Activated T-cell treated with anti-CD3 and anti-CD28 coated beads, Interleukin-2, amount 50 U/mL, for 1 hour (primary cell): ENCODE results near the gene SPINT2.

ENCODE experiments used
- DNase-seq: peaks from one replicate; pipeline ENCODE4 v3.0.0-alpha.2; 2020

Gene SPINT2

DNA sequence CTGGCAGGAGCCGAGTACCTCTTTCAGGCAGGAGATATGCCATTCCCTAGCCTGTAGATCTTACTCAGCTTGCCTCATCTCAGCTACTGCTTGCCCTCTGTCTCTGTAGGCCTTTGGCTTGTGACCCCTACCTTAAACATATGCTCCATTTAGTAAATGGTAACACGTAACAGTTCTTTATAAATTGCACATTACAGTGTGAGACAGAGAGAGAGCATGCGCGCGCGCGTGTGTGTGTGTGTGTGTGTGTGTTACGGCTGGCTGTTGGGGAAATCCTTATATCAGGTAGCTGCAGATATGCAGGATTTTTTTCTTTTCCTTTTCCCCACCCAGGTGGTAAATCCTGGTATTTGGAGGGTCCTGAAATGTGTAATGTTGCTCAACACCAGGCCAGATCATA is 4.2 kb downstream of the SPINT2 start:
- DNase-seq, result no peak

DNA sequence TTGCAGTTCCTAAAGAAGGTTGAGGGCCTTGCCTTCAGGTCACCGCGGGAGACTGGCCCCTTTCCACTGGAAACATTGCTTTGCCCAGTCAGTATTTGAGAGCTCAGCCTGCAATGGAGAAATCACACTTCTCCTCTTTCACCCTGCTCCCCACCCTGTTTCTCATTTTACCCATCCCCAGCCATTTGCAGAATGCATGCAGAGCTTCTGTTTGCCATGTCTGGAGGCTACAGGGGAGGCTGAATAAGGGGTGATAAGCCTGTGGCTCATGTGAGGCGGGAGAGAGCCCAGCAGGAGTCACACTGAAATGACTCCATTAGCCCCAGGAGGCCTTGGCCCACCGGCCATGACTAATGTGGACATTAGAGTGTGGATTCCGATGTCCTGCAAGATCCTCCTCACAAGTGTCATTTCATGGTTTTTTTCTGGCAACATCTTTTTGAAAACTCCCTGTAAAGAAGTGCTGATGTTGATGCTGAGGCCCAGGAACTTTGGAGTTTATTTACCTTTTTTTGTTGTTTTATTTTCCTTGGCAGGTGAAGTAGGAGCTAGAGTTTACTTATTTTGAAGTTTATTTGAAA is 6.3 kb downstream of the SPINT2 start:
- DNase-seq, result no peak

DNA sequence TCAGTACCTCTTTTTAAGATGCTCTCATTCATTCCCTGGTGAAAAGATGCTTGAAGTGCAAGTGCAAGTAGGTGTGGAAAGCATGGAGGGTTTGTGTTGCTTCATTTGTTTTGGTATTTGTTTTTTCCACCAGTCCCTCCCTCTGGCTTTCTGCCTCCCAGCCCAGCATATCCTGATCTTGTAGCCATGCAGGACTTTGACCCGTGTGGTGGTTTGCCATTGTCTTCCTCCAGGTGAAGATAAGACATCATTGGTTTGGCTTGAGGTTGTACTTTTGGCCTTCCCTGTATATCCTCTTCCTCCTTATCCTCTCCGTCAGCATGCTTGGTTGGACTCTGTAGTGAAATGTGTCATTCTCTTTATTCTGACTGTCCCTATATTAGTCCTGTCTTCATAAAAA is 9.1 kb downstream of the SPINT2 start:
- DNase-seq, result no peak

DNA sequence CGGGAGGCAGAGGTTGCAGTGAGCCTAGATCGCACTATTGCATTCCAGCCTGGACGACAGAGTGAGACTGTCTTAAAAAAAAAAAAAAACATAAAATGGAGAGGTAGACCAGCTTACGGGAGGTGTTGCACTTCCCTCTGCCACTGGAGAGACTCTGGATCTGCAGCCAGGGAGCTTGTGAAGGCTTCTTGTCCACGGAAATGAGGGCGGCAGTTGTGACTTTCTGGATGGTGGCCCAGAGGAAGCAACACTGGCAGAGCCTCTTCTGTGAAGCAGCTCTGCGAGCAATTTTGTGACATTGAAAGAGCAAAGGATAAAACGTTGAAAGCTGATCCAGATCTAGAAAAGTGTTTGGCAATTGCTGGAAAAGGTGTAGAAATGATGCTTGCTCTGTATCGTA is 10.4 kb downstream of the SPINT2 start:
- DNase-seq, result no peak

DNA sequence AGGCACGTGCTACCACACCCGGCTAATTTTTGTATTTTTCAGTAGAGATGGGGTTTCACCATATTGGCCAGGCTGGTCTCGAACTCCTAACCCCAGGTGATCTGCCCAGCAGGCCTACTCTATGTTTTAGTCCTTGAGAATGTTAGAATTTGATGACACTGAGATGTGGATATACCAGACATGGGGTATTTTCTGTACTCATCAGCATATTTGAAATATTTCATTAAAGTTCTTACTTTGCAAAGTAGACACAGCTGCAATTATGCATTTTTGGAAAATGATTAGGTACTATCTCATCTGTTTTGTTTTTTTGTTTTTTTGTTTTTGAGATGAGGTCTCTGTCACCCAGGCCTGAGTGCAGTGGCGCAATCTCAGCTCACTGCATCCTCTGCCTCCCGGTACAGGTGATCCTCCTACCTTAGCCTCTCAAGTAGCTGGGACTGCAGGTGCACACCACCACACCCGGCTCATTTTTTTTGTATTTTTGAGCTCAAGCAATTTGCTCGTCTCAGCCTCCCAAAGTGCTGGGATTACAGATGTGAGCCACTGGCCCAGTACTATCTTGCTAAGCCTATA is 12.7 kb downstream of the SPINT2 start:
- no peak for DNase-seq

DNA sequence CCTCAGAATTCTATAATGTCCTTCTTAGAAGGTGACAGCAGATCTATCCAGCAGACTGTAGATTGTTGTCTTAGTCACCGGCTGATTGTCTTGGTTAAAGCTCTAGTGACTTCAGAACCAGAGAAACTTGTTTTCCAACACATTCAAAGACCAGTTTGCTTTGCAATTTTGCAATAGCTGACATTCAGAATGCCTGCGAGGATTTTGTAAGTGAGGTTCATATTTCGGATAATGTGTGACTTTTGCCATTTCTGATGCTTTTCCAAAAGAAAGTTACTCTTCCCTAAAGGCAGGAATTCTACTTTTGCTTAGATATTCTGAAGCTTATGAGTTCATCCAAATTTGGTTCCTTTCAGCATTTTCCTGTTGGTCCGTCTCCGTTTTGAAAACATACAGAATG is 13.2 kb downstream of the SPINT2 start:
- no peak for DNase-seq

DNA sequence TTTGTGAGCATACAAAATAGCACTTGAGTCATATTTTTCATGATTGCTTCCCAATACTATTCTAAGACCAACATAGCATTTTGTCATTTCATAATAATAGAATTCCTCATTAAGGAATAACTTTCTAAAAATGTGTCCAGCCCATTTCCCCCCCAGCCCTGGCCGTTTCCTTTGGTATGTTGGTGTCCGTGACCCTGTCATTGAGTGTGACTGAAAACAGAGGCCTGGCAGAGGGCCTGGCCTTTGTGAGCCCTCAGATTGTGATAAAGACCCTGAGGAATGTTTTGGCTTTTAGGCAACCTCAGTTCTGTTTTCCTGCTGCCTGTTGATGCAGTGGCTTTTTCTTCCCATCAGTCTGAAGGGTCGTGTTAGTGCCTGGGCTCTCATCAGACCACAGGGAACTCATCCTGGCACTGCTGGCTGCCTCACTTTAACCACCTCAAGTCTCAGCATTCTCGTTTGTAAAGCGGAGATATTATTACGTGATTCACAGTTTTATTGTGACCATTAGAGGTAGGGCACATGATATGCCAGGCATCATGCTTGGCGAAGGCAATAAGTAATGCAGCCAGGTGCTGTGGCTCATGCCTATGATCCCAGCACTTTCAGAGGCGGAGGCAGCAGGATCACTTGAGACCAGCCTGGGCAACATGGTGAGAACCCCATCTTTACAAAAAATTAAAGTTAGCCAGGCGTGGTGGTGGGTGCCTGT is 13.8 kb downstream of the SPINT2 start:
- DNase-seq, result no peak

DNA sequence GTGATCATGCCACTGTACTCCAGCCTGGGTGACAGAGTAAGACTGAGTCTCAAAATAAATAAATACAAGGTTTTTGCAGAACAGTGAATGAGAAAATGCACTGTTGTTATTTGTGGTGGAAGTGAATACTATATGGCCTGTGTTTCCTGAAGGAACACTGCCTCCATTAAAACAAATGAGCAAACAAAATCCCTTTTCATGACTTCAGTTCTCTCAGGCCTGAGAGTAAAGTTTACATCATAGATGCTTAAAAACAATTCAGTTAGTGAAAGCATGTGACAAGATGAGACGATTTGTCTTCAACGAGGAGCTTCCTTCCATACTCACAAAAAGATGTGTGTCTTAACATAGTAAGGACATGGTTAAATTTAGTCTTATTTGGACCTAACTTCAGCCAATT is 14.4 kb downstream of the SPINT2 start:
- DNase-seq, result no peak

DNA sequence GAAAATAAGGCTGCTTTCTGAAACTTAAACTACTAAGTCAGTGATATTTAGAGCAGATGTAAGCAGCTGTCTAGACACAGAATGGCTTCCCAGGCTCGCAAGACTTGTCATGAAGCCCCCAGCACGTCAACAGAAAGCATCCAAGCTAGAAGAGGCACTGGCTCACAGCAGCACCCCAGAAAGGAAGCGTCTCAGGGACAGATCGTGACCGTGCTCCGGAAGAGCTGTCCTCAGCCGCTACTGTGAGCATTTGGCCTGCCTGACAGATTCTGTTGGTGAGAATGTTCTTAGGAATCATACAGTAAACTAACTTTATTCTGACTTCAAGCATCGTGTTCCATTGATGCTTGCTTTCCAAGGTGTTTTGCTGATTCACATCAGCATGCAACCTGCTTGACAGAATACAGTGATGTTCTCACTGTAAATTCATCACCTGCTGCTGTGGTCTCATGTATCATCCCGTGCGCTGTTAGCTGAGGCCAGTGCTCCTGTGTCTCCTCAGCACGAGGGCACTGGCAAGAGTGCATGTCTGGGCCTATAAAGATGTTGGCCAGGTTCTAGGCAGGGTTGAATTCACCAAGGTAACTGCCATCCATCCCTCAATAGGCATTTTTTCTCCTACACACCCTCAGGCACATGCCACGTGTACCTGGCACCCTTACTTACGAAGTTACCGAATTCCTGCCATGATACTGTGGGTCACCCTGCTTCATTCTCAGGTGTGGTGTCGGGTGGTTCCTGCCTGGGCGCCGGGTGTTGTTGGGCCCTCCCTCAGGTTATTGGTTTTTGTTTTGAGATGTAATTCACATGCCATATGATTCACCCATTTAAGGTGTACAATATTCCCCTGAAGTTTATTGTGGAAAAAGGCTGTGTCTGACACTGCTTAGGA is 15.9 kb downstream of the SPINT2 start:
- no peak for DNase-seq

DNA sequence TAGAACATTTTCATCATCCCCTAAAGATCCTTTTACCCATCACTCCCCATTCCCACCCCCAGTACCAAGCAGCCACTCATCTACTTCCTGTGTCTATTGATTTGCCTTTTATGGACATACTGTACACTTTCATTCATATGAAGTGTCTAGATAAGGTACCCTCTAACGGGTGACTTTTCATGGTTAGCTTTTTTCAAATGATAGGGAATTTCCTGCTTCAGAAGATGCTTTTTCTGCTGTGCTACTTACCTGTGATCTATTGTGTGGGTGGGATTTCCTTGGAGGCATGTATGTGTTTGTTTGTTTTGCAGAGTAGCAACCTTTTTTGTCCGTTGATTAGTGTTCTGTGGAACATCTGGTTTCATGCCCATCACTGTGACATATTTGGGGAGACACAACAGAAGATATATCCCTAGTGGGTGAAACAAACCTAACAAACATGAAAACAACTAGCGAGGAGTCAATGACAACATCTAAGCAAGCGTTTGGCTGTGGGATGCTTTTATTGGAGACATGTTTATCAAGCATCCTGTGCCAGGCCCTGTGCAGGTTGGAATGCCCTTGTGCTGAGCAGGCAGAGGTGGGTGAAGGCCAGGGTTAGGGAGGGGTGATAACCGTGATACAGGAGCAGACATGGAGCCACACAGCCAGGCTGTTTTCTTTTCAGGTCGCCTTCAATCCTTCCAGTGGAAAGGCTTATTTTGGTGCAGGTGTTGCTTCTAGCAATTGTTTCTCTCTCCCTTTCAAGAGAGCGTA is 17.6 kb downstream of the SPINT2 start:
- no peak for DNase-seq

DNA sequence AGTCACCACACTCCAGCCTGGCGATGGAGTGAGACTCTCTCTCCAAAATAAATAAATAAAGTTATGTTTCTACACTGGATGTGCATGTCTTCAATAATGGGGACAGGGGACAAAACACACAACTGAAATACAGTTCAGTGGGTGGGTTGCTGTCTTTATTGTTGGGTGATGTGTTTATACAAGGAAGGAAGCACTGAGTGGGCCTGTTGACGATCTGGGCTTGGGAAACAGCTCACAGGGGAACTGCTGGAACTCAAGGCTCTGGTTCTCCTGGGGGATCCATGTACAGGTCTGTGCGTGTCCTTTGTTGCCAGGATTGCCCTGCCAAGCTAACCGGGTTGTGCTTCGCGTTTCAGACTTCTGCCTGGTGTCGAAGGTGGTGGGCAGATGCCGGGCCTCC is 18.9 kb downstream of the SPINT2 start:
- no peak for DNase-seq

DNA sequence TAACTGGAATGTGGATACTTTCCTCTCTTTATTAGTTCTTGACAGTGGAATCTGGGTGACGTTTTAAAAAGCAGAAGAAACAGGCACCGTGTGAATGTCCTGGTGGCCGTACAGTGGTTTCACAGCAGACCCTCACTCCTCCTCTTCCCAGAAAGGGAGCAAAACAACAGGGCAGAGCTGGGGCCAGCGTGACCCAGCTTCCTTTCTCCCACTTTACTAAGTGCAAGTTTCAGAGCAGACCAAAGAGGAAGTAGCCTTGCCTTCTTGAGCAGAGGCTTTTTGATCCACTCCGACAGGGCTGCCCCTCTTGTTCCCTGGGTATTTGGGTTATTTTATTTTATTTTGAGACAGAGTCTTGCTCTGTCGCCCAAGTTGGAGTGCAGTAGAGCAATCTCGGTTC is 20.0 kb downstream of the SPINT2 start:
- no peak for DNase-seq

DNA sequence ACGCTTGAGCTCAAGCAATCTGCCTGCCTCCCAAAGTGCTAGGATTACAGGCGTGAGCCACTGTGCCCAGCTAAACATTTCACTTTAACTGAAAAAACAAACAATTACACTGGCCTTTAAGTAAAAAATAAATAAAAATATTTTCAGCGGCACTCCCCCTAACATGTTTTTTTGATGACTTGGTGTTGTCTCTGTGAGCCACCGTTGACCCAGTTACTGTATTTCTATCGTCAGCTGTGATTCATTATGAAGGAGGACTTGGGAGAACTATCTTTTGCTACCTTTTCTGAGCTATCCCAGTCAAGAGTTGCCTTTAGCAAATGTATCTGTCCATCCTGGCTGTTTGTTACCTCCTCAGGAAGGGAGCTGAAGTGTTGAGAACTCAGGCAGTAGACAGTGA is 21.2 kb downstream of the SPINT2 start:
- no peak for DNase-seq

DNA sequence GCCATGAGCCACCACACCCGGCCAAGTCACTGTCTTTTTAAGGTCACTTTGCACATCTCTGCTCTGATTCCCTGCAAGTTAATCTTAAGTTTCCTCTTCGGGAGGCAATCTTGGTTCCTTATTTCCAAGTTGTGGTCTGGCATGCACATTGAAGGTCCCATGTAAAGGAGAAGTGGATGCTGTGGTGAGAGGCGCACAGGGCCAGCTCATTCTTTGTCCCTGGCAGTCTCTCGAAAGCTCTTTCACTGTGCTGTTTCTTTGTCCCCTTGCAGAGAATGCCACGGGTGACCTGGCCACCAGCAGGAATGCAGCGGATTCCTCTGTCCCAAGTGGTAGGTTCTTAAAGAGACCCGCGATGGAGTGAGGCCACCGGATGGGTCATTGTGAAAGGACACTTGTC is 23.2 kb downstream of the SPINT2 start:
- no peak for DNase-seq

DNA sequence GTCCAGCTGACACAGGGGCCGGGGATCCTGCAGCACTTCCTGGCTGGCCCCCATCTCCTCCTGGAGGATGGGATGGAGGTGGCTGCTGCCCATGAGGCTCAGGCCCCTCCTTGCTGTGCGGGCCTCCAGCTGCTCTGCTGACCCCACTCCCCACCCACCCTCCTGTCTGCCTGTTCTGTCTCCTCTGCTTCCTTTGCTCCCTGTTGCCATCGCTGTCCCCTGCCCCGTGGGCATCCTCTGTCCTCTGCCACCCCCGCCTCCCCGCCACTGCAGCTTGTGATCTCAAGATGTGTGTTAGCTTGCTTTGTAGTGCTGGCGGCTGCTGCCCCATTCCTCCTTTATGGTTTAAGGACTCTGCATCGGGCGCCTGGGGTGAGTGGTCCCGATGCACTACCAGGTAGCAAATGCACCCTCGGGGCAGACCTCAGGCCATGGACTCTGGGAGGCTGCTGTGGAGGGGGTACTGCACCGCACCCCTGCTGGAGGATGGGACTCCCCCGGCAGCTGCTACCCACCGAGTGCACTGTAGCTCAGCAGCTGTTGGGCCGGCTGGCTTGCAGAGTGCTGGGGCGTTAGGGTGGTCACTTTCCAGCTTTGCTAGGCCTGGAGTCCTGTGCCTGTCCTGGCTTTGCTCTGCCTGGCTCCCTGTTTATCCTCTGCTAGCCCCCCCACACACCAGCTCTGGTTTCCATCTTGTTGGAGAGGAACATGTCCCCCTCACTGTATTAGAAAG is 23.9 kb downstream of the SPINT2 start:
- no peak for DNase-seq

DNA sequence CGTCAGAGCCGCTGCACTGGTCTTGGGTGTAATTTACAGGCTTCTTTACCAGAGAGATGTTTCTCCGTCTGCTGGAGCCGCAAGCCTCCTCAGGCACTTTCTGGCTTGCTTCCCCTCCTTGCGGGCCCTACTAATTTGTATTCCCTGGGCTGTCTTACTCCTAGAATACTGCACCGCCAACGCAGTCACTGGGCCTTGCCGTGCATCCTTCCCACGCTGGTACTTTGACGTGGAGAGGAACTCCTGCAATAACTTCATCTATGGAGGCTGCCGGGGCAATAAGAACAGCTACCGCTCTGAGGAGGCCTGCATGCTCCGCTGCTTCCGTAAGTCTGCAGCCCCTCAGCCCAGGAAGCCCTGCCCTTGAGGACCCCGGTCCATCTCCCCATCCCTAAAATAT is 25.6 kb downstream of the SPINT2 start:
- DNase-seq, result no peak

DNA sequence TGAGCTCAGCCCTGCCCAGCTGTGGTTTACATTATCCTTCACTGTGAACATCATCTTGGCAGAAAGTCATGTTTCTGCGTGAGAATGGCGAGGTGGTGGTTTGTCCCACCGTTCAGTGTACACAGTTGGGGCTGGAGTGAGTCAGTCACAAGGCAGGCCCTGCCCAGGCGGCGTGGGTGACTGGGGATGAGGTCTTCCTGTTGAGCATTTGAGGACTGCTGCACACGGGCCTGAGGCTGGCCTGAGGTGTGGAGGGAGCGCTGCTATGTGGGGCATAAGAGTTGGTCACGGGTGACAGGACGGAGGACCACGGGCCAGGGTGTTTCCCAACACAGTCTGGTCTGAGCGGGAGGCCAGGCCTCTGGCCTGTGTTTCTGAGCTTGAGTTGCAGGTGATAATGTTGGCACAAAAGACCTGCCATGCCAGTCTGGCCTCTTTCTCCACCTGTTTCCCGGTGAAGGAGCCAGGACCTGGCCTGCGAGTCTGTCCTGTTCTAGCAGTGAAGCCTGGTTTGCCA is 26.3 kb downstream of the SPINT2 start:
- no peak for DNase-seq

DNA sequence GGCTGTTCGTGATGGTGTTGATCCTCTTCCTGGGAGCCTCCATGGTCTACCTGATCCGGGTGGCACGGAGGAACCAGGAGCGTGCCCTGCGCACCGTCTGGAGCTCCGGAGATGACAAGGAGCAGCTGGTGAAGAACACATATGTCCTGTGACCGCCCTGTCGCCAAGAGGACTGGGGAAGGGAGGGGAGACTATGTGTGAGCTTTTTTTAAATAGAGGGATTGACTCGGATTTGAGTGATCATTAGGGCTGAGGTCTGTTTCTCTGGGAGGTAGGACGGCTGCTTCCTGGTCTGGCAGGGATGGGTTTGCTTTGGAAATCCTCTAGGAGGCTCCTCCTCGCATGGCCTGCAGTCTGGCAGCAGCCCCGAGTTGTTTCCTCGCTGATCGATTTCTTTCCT is 27.5 kb downstream of the SPINT2 start:
- DNase-seq, result no peak

DNA sequence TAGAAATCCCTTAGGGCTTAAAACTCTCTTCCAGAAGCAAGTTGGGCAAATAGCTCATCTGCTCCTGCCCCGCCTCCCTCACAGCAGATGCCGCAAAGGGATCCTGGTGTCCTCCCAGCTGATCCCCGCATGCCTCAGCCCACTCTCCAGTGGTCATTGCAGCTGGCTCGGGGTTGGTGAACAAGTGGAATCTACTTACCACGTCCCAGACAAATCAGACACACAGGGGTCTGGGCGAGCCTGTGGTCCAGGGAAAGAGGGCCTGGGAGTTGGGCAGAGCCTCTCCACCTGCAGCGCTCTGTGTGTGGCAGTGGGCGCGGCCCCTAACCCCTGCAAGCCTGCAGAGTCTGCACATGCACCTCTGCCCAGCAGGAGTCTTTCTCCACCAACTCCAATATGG is 28.9 kb downstream of the SPINT2 start:
- DNase-seq, result no peak

DNA sequence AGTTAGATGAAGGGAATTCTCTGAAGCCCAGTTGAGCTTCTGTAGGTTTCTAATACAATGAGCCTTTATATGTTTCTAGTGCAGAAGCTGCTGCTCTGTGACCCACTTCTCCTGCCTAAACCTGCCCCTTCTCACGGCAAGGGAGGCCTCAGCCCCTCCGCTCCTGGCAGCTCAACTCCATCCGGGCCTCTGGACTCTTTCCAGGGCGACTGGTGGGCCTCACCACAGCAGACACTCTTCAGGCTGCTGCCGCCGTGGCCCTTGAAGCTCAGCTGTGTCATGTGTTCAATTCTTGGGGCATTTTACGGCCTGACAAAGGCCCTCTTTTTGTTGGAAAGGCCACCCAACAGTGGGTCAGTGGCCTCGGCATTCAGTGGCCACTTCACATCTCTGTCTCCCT is 29.7 kb downstream of the SPINT2 start:
- DNase-seq, result no peak

DNA sequence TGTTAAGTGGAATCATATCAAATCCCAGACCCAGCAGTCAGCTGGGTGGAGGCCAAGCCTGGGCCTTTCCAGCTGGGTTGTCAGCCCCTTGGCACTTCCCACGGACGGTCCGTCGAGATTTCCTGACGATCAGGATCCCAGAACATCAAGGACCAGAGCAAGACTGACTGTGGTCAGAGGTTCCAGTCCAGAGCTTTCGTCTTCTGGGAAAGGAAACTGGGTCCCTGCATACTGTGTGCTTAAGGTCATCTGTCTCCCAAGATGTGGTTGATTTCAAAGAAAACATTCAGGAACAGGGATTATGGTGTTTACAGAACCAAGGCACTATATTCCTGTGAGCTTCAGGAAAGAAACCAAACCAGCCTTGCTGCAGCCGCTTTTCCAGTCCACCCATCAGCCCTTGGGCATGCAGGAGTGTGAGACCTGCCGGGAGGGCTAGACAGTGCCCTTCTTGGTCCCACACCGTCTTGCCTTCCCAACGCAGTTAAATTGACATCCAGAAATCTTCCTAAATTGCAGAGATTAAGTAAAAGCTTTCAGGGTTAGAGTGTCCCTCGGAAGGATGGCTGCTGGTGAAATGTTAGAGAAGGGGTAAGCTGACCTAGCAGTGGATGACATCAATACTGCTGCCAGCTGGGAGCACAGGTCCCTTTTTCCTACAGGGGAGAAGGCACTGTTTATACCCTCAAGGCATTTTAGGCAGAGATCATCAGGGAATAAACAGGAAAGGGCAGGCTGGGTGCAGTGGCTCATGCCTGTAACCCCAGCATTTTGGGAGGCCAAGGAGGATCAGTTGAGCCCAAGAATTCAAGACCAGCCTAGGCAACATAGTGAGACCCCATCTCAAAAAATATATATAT is 34.7 kb downstream of the SPINT2 start:
- DNase-seq, result no peak
